GM20000 (cell line): ENCODE results near the gene HACD4.

Source experiments
- DNase-seq: peaks from one replicate; pipeline ENCODE4 v3.0.0; 2012; ENCODE audit warnings: low spot score
- CTCF ChIP-seq: IDR thresholded peaks from 2 replicates; pipeline ENCODE4 v1.5.1; 2012; ENCODE audit warnings: mild to moderate bottlenecking, control low read depth; ENCODE audit errors: extremely low read depth, missing control alignments

HACD4 gene

GRCh38 chr9:21018177-21018576 lies 13.3 kb downstream of the HACD4 start:
- no peak for DNase-seq
- TF ChIP-seq CTCF: no peak

DNA sequence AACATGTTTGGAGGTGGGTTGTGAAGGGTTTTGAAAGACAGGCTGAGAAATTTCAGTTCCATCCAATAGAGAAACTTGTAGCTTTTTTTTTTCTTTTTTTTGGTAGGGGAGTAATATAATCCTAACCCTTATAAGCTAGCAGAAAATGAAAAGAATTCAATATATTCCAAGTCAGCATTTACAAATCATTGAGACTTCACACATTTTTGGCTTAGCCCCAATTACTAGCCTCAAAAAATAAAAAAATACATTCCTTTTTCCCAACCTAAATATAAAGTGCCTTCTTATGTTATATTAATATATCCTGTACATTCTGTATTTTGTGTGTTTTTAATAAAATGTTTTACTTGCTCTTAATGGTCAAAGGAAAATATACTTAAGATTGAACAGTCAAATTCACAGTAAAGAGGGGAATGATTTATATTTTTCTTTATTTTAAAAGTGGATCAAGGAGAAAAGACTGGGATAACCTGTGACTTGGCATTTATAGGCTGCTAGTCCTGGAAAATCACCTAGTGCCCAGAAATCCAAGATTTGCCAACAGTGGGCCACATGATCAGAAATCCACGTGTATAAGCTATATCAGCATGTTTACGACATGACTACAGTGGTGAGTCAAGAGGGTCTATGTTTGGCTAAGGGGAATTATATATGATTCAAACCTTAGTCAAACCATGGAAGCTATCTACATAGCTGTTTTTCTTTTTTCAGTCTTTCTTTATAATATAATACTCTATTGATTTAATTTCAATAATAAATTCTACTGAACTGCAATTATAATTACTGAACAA lies 14.5 kb downstream of the HACD4 start:
- no peak for DNase-seq
- TF ChIP-seq CTCF: no peak

GRCh38 chr9:21015995-21016394 lies 15.4 kb downstream of the HACD4 start:
- DNase-seq: no peak
- no peak for TF ChIP-seq CTCF

DNA sequence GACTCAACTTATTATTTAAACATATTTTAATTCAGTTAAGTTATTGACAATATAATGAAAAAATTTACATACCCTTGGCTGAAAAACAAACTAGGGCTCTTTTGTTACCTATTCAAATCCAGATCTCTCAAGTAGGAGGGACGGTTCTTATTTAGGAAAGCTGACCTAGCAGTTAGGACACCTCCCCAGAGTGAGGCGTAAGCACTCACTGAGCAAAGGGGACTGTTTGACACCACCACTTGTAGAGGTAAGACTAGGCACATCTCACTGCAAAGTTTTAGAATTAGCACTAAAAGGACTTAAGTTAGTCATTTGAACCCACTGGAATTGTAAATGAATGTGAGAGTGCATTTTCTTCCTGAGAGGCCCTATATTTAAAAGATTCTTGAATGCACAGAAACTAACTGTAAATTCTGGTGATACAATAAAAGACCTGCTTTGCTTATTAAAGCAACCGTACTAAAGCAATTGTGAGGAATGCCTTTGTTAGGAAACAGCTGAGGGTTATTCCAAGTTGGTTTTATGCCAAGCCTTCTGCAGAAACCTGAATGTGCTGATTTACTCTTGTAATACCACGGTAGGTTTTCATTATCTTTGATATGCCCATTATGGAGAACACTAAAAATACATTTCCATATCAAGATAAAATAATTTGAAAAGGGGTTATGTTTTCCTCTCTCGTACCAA lies 16.2 kb downstream of the HACD4 start:
- DNase-seq: no peak
- no peak for TF ChIP-seq CTCF

- no peak for DNase-seq
- no peak for TF ChIP-seq CTCF
Measured at GRCh38 chr9:21002040-21002439, 29.4 kb downstream of the HACD4 start.

DNA sequence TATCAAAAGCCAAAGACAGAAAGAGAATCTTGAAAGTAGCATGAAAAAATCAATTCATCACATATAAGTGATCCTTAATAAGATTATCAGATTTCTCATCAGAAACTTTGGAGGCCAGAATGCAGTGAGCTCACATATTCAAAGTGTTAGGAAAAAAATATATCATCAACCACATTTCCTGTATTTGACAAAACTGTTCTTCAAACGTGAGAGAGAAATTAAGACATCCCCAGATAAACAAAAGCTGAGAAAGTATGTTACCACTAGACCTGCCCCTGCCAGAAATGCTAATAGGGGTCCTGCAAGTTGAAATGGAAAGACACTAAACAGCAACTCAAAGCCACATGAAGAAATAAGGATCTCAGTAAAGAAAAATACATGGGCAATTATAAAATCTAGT lies 29.9 kb downstream of the HACD4 start:
- DNase-seq: no peak
- no peak for TF ChIP-seq CTCF

DNA sequence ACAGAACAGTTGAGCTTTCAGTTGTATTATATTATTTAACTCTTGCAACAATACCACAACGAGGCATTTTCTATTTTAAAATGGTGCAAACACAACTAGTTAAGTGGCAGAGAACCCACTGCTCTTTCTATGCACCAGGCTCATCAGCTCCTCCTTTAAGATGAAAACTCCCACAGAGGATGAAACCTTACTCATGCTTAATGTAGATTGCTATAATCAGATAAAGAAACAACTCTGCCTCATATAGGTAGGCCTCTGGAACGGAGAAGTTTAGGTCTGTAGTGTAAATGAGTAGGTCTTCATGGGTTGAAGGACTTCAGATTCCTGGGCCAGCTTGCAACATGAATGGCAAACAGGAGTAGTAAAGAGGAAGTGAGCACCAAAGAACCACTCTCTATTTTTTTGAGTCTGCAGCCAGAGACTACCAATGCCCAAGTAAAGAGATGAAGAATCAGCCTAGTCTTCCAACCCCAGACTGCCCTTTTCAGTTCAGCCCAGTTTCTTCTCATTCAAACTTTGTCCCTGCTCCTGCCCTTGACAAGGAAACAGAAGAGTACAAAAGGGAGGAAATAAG lies 33.9 kb downstream of the HACD4 start:
- DNase-seq: no peak
- TF ChIP-seq CTCF: no peak
